Pancreas (tissue), 10 donors: Measurements from ENCODE around the gene PNO1. TPM values are rescaled to one million over a fixed set of nuclear protein-coding genes. Genes with fewer than 3 reads are reported as not detected.
A peak's percentile ranks its signal among the peaks of the same experiment; 100 is the strongest.

Experiments
- ATAC-seq, 4 donors: fragments of 200-7000 bp; cut with Tn5 transposase; one replicate each; pipeline versions ENCODE4 v1.8.0 to v1.9.1; 2020; ENCODE audit warnings: mild to moderate bottlenecking in 4 of 4, moderate library complexity in 4 of 4
- DNase-seq, 6 donors: peaks; one replicate each; pipeline ENCODE4 v3.0.0-alpha.2; 2020
- FAIRE-seq: peaks from 2 replicates; lab custom pipeline; 2012; peaks lifted over from hg19 to GRCh38; lab: Jason Lieb, UNC
- H3K27ac ChIP-seq, 4 donors: fragments of 200-600 bp; sonication (generic); 1 replicate in 3 of 4; 2 replicates in 1 of 4; pipeline versions ENCODE4 v1.5.0 to v1.8.0; 2020
- H3K27me3 ChIP-seq, 4 donors: fragments of 200-600 bp; one replicate each; pipeline ENCODE4 v1.8.0; 2021
- H3K36me3 ChIP-seq, 3 donors: fragments of 200-600 bp; sonication (generic) in 1 of 3; one replicate each; pipeline versions ENCODE4 v1.5.0 to v1.8.0; 2020 to 2021
- H3K4me1 ChIP-seq, 3 donors: fragments of 200-600 bp; one replicate each; pipeline ENCODE4 v1.8.0; 2021
- H3K4me3 ChIP-seq, 4 donors: fragments of 200-600 bp; sonication (generic) in 2 of 4; one replicate each; pipeline versions ENCODE4 v1.5.0 to v1.8.0; 2020 to 2021
- H3K9me3 ChIP-seq, 4 donors: fragments of 200-600 bp; one replicate each; pipeline ENCODE4 v1.8.0; 2021
- WGBS, 2 donors: extraction: QIAGEN DNeasy Blood & Tissue Kit; methylation state at CpG; one replicate each; pipeline ENCODE4 v1.1.7; 2013; 5-methylcytosine and 5-hydroxymethylcytosine counted together
- intact Hi-C, 3 donors: fragments of 100-400 bp; cut with DNase I; formaldehyde crosslinking; loops; one replicate each; pipeline versions ENCODE4 v1.11.1 to v1.14.2; 2022
- polyA plus RNA-seq, 2 donors: library from polyadenylated mRNA; stranded (reverse); fragments of 200-250 nt; gene quantifications; one replicate each; pipeline ENCODE4 v1.2.3, GENCODE V29; 2013
- total RNA-seq, 6 donors: library from RNA; stranded (reverse); fragmentation: NEBNext Ultra II Directional in 4 of 6; extraction: Animal tissue kit (Norgen Biotek cat#: 25700) in 4 of 6; gene quantifications; one replicate each; pipeline versions ENCODE4 v1.2.1 to v1.2.4, GENCODE V29; 2021 to 2023
- TF ChIP-seq, protein P1 (sequence below), 4 donors: fragments of 200-600 bp; sonication (generic) in 3 of 4; IDR thresholded peaks; one replicate each; pipeline versions ENCODE4 v1.5.0 to v1.8.0; 2021; ENCODE audit warnings: antibody characterized with exemption in 4 of 4
- donor health status: healthy with polysubstance abuse.
- donor health status: DM: no; HTN: no; CAD: no; lungs with moderate emphysema.
- donor health status: DM: no; HTN: no; CAD: no.
- donor health status: control.
- donor health status: control.
- donor health status: Bipolar disorder and iron deficiency.
- donor health status: DM: yes; HTN: yes; CAD: no.
- donor health status: DM: no; HTN: no; CAD: no.
- donor health status: DM: no; HTN: no; CAD: no.
- donor health status: DM: yes; HTN: yes; CAD: no.

The PNO1 gene
- total and polyA plus RNA-seq, 8 donors, result 3.5 to 8.2 (median 5.3) TPM

DNA sequence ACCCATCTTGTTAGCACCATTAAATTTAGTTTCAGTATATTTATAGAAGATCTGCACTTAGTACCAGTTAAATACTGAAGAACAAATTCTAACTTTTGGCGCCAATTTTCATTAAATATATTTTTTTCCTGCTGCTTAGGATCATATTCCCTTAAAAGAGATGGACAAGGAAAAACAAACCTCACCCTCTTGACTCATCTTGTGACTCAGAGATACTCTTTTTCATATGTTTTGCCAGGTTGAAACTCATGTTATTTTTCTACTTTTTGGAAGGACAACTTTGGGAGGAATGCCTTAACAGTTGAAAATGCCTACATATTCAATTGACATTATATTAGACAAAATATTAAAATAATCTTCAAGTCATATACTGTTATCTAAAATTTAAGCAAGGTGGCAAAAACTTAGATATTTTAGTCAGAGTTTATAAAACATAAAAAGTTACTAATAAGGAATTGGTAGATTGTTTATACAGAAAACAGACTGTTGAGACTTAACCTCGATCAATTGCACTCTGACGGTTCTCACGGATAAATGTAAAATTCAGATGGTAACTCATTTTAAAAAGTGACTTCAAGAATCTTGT, 36.2 kb downstream of the PNO1 start:
- H3K9me3 ChIP-seq, result no peaks in the 10 kb centered on the region
- H3K4me3 ChIP-seq, result no peak overlapping the region
- H3K36me3 ChIP-seq, result no peaks in the 10 kb centered on the region
- H3K27ac ChIP-seq, result no peak overlapping the region
- WGBS, 2 donors, result 68 to 84% methylated on average over 4 of the region's 4 CpGs
- intact Hi-C loops, result no loop called here
- no peaks in the 10 kb centered on the region for H3K27me3 ChIP-seq
- TF ChIP-seq, protein P1, sequence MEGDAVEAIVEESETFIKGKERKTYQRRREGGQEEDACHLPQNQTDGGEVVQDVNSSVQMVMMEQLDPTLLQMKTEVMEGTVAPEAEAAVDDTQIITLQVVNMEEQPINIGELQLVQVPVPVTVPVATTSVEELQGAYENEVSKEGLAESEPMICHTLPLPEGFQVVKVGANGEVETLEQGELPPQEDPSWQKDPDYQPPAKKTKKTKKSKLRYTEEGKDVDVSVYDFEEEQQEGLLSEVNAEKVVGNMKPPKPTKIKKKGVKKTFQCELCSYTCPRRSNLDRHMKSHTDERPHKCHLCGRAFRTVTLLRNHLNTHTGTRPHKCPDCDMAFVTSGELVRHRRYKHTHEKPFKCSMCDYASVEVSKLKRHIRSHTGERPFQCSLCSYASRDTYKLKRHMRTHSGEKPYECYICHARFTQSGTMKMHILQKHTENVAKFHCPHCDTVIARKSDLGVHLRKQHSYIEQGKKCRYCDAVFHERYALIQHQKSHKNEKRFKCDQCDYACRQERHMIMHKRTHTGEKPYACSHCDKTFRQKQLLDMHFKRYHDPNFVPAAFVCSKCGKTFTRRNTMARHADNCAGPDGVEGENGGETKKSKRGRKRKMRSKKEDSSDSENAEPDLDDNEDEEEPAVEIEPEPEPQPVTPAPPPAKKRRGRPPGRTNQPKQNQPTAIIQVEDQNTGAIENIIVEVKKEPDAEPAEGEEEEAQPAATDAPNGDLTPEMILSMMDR (IDR thresholded peaks at IDR 0.05), result no peak
- DNase-seq (no peak), FAIRE-seq (peak; percentile 26), ATAC-seq (no peak)
- peaks cover 5 to 39% (median 38%) of the 10 kb centered on the region in 3 donors for H3K4me1 ChIP-seq

DNA sequence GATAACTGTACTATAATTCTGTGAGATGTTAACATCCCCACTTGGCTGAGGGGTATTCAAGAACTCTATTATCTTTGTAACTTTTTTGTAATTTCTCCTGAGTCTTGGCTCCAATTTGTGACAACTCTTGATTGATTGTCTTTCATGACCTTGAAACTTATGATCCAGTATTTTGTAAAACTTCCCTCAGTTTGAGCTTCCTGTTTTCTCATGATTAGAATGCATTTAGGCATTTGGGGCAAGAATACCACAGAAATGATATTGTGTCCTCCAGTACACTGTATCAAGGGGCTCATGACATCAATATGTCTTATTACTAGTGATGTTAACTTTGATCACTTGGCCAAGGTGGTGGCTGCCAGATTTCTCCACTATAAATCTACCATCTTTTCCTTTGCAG, 37.4 kb downstream of the PNO1 start:
- peak overlapping the region in 1 of 4 donors; percentile 0 for H3K27ac ChIP-seq
- H3K36me3 ChIP-seq, result no peaks in the 10 kb centered on the region
- FAIRE-seq, result no peak
- TF ChIP-seq, protein P1 (IDR thresholded peaks at IDR 0.05), result no peak
- H3K4me3 ChIP-seq, result no peak overlapping the region
- no peaks in the 10 kb centered on the region for H3K9me3 ChIP-seq
- DNase-seq, result no peak
- no peaks in the 10 kb centered on the region for H3K27me3 ChIP-seq
- peak in 2 of 4 donors; percentile 8 to 16 for ATAC-seq
- intact Hi-C loops, result no loop called here
- peaks cover 5 to 34% (median 33%) of the 10 kb centered on the region in 3 donors for H3K4me1 ChIP-seq

DNA sequence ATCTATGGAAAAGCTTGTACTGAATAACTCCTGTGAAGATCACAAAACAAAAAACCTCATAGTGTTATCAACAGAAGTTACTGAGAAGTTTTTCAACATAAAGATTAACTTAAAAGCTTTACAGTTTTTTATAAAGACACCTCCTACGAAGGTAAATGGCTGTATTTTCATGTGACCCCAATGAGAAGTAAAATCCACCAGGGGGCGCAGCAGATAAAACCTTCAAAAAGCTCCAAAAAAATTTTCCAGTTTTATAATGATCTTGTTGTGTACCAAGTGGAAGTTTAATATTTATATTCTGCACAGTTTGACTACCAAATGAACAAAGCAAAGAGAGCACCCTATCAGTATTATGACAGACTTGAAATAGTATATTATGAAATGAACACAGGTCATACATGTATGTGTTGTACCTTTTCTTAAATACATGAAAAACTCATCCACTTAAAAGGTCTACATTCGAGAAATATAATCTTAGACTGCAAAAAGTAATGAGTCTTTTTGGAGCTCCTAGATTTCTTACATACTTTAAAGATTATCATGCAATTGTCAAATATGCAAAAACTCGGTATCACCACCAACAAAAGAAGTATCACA, 38.5 kb downstream of the PNO1 start:
- peak; percentile 23 for FAIRE-seq
- TF ChIP-seq, protein P1 (IDR thresholded peaks at IDR 0.05), result peak; percentile 43 to 66 (median 56)
- H3K36me3 ChIP-seq, result no peaks in the 10 kb centered on the region
- H3K9me3 ChIP-seq, result no peaks in the 10 kb centered on the region
- no peak overlapping the region for H3K27ac ChIP-seq
- no peak overlapping the region for H3K4me3 ChIP-seq
- ATAC-seq, result peak; percentile 58 to 71 (median 64)
- WGBS, 2 donors, result 34 to 65% methylated on average over 4 of the region's 4 CpGs
- DNase-seq, result peak in 1 of 6 donors; percentile 18
- peaks cover 5 to 34% (median 30%) of the 10 kb centered on the region in 3 donors for H3K4me1 ChIP-seq
- intact Hi-C loops, result no loop called here
- H3K27me3 ChIP-seq, result no peaks in the 10 kb centered on the region

DNA sequence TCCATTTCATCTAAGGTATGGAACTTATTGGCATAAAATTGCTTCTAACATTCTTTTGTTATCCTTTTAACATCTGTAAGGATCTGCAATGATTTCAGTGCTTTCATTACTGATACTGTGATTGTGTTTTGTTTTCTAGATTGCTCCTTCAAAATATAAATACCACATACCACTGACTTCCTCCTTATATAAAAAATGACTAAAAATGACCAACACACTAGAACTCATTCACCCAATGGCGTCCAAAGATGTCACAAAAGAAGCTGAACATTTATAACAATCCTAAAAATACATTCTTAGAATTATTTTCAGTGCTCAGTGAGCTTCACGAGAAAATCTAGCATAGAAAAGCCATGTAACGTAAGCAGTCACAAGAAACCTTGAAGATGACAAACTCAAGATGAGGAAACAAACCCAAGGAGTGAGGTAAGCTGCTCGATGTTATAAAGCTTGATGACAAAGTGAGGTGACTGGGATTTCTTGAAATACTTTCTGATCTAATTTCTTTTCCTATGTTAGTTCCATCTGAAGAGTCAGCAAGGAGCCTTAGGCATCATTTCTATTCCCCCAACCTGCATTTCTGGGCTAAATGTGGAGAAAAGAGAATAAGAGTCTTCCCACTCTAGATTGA, 42.6 kb downstream of the PNO1 start:
- no peak overlapping the region for H3K4me3 ChIP-seq
- no peaks in the 10 kb centered on the region for H3K9me3 ChIP-seq
- H3K27ac ChIP-seq, result no peak overlapping the region
- DNase-seq (no peak), FAIRE-seq (no peak), ATAC-seq (no peak)
- intact Hi-C loops, result no loop called here
- peaks cover 16 to 27% (median 19%) of the 10 kb centered on the region in 3 donors for H3K4me1 ChIP-seq
- H3K36me3 ChIP-seq, result no peaks in the 10 kb centered on the region
- no peaks in the 10 kb centered on the region for H3K27me3 ChIP-seq
- TF ChIP-seq, protein P1 (IDR thresholded peaks at IDR 0.05), result no peak
- 75 to 90% methylated on average over 4 of the region's 4 CpGs for WGBS, 2 donors
